GM12873 (cell line): ENCODE data around the gene TTC39A.

Source experiments
- TF ChIP-seq, protein P1 (sequence below): IDR thresholded peaks from 2 replicates; pipeline ENCODE4 v1.5.1; 2012; ENCODE audit warnings: low read depth, mild to moderate bottlenecking, moderate library complexity, low read length, control low read depth; ENCODE audit not compliant: insufficient read depth; ENCODE audit errors: missing control alignments

TTC39A gene

DNA sequence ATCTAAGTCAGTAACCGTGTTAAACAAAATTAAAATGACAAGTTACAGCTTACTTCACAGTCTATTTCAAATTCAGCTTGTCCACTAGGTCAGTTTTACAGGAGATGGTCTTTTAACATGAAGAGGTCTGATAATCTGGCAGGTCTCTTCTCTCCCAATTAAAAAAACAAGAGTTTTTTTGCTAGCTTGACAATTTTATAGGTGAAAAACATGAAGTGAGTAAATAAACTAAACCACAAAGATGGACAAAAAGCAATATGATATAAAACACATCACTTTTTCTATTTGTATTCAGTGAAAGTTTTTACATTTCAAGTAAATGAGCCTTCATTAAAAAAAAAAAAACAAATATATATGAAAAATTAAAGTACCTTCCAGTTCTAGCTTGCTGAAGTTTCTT, 25.0 kb upstream of the TTC39A start:
- TF ChIP-seq, protein P1, sequence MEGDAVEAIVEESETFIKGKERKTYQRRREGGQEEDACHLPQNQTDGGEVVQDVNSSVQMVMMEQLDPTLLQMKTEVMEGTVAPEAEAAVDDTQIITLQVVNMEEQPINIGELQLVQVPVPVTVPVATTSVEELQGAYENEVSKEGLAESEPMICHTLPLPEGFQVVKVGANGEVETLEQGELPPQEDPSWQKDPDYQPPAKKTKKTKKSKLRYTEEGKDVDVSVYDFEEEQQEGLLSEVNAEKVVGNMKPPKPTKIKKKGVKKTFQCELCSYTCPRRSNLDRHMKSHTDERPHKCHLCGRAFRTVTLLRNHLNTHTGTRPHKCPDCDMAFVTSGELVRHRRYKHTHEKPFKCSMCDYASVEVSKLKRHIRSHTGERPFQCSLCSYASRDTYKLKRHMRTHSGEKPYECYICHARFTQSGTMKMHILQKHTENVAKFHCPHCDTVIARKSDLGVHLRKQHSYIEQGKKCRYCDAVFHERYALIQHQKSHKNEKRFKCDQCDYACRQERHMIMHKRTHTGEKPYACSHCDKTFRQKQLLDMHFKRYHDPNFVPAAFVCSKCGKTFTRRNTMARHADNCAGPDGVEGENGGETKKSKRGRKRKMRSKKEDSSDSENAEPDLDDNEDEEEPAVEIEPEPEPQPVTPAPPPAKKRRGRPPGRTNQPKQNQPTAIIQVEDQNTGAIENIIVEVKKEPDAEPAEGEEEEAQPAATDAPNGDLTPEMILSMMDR: no peak

DNA sequence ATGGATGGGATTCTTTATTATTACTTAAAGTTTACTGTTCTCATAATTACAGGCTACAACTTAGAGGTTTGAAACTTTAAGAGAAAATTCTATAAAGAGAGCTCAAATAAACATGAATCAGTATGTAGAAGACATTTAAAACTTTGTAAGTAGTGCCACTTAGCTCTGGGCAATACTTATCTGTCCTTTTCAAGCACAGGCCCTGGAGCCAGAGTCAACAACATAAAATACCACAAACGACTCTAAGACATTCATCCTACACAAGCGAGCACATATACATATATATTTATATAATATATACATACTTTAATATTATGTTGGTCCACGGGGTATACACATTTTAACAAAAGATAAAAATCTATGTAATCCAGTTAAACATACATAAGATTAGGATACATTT, 24.1 kb upstream of the TTC39A start:
- TF ChIP-seq, protein P1: no peak

DNA sequence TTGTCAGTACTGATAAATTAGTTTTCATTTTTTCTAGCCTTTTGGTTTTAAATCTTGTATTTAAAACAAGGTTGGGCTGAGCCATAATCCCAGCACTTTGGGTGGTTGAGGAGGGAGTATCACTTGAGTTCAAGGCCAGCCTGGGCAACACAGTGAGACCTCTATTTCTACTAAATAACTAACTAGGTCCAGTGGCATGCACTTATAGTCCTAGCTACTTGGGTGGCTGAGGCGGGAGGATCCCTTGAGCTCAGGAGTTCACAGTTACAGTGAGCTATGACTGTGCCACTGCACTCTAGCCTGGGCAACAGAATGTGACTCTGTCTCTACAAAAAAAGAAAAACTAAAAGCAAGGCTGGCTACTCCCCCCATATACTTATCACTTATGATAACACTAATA, 21.5 kb upstream of the TTC39A start:
- TF ChIP-seq, protein P1: no peak

DNA sequence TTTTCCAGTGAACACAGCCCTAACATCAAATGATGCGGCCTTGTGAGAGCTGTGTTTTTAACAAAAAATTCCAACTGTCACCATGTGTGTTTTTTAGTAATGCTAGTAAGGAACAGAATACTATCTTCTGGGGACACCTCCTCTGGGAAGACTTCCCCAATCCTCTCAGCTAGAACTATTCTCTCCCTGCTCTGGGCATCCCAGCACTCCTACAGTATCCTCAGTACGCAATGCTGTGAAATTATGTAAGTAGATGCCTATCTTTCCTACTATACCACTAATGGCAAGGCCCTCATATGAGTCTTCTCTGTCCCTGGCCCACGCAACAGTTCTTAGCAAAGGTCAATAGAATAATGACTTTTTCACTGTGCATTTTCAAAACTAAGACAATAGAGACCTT, 19.5 kb upstream of the TTC39A start:
- TF ChIP-seq, protein P1: no peak

DNA sequence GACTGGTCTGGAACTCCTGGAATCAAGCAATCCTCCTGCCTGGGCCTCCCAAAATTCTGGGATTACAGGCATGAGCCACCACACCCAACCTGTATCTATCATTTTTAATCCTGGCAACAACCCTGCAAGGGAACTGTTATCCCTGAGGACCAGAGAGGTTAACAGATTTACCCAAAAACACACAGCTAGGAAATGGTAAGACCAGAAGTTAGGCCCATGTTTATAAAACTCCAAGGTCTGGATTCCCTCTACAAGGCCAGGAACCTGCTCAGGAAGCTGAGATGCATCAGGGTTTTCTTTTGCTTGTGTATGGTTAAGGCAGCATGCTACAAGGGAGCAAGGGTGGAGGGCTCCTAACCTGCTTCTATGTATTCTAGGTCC, 17.8 kb upstream of the TTC39A start:
- TF ChIP-seq, protein P1: no peak

DNA sequence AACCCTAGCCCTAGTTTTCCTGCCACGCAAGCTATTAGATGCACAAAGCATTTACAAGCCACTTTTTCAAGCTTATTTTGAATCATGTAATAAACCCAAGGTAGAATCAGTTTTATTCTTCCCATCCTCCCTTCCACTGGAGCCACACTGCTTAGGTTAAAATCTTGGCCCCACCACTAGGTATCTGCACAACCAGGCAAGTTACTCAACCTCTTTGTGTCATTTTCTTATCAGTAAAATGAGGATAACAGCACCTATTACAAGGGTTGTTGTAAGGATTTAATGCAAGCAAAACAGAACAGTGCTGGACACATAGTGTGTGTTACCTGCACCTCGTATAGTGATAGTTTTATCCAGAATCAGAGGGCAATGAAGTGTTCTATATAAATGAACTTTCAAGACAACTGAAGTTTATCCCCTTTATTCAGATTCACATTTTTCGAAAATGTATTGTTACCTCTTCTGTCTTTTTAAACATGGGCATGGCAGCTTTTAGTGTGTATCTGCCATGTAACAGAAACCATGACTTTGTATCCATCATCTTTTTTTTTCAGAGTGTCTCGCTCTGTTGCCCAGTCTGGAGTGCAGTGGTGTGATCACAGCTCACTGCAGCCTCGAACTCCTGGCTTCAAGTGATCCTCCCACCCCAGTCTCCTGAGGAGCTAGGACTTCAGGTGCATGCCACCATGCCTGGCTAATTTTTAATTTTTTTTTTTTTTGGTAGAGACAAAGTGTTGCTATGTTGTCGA, 17.2 kb upstream of the TTC39A start:
- TF ChIP-seq, protein P1: no peak

DNA sequence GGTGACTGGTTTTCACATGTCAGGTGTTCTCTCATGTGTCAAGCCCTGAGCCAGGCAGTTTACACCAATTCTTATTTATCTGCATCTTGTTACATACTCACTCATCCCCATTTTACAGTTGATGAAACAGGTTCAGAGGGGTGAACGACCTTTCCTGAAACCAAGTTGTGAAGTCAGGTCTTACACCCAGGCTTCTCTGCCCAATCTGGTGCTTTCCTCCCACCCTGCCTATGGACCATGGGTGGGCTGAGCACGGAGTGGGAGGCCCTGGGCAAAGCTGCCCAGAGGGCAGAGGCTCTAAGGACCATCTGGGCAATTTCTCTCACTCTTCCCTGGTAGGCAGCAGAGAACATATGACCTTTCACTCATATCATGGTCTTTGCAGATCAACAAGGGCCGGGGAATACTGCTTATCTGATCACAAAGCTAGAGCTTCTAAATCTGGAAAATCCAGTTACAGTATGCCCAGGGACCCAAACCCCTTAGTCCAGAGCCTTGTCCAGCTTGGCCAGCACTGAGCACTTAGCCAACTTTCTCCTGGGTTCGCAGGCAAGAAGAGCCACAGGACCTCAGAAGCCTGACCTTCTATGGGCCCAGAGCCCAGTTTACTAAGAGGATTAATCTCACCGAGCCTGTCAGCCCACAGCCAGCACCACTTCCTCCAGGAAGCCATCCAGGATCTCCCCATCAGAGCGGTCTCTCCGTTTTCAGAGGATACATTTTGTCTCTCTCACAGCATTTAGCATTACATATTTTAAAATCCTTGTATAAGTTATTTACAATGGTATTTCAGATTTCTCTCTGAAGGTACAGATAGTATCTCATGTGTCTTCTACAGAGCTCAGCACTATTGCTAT, 16.0 kb upstream of the TTC39A start:
- TF ChIP-seq, protein P1: no peak
